Right lung (tissue), 5 donors: ENCODE measurements around the gene TGFBI. TPM values are rescaled to one million over a fixed set of nuclear protein-coding genes. Genes with fewer than 3 reads are reported as not detected.

Experiments
- DNase-seq, 2 donors: peaks; one replicate each; pipeline ENCODE4 v3.0.0-alpha.2; 2013
- polyA plus RNA-seq, 5 donors: library from polyadenylated mRNA; unstranded; fragments of 120-200 nt; gene quantifications; one replicate each; pipeline versions ENCODE4 v1.2.1 to v1.2.3, GENCODE V29; 2013; ENCODE audit warnings: inconsistent platforms in 1 of 5, low replicate concordance in 1 of 5; ENCODE audit not compliant: insufficient read length in 5 of 5, insufficient read depth in 1 of 5

Gene TGFBI
- polyA plus RNA-seq, 5 donors = 126 to 164 (median 135) TPM

DNA sequence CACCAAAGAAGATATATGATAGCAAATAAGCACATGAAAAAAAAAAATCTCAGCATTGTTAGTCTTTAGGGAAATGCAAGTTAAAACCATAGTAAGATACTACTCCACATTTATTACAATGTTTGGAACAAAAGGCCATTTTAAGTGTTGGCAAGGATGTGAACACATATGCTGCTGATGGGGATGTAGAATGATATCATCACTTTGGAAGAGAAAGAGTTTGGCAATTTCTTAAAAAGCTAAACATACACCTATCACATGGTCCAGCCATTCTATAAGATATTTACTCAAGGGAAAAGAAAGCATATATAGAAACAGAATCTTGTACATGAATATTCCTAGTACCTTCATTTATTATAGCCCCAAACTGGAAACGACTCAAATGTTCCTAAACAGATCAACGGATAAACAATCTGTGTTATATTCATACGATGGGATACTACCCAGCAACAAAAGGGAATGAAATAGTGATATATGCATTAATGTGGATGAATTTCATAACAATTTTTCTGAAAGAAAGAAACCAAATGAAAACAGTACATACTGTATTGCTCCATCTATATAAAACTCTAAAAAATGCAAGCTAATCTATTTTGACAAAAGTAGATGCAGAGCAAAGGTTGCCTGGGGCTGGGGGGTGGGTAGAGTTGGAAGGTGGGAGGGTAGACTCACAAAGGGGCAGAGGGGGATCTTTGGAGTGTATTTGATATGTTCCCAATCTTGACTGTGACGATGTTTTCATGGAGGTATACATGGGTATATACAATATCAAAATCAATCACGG, 58.2 kb downstream of the TGFBI start:
- DNase-seq = no peak

DNA sequence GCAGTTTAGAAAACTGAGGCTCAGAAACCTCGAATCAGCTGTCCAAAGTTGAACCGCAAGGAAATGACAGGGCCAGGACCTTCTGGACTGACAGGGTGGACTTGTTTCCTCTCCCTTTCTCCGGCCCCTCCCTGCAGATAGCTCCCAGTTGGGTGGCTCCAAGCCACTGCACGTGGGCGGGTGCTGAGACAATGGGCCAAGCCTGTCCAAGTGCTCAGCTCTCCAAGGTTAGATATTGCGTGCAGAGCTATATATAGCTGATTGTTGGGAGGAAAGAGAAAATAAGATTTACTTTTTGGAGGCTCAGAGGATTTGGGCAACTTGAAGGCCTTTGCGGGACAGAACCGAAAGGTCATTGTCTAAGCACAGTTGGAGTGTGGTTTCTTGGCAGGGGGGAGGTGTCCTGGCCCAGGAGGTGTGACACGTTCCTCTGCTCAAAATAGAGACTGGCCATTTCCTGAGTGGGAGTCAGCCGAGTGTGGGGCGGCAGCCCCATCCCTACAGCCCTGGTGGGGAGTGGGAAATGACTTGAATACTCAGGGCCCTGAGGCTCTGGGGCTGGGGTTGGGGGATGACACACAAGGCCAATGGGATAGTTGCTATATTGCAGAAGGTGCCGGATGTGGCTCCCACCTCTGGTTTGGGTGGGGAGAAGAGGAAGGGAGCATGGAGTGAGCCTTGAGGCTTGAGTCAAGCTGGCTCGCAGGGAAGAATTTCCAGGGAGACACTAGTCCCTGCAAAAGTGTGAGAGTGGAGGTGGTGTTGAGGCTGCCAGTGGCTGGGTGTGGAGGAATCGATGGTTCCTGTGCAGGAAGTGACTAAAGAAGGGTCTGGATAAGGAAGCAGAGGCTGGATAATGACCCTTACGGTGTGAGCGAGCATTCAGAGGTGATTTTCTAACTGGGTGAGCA, 59.4 kb downstream of the TGFBI start:
- no peak for DNase-seq

DNA sequence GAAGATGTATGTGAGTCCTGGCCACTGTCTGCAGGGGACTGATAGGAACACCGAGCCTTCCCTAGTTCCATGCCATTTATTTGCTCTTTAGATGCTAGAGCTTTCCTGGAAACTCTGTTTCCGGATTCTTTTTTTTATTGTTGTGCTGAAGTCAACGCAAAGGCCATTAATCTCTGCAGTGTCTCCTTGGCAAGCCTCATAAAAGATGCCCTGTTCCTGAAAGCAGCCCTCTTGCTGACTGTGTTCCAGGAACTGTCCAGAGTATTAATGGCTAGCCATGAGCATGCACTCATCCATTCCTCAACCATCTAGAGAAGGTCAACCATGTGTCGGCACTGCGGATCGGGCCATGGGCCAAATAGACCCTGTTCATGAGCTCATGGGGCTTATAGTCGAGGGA, 61.0 kb downstream of the TGFBI start:
- no peak for DNase-seq

GRCh38 chr5:136090319-136090718, 61.5 kb downstream of the TGFBI start:
- no peak for DNase-seq

- no peak for DNase-seq
Observed at GRCh38 chr5:136094189-136094912, 65.6 kb downstream of the TGFBI start.

GRCh38 chr5:136094913-136095641, 66.3 kb downstream of the TGFBI start:
- DNase-seq = no peak

DNA sequence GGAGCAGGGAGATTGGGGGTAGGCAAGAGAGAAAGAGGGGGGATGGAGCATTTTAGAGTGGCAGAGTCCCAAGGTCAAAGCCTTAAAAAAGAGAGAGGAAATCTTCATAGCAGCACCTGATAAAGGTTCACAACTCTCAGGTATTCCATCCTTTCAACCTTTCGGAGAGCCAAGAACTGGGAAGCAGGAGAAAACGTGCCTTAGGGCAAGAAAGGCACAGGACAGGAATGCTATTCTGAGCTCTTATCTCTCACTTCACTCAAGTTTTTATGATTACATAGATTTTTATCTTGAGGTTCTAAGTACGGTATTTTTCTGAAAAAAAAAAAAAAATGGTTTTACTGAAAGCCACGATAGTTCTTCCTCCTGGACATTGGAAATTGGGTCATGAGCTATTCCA, 69.4 kb downstream of the TGFBI start:
- DNase-seq = no peak

DNA sequence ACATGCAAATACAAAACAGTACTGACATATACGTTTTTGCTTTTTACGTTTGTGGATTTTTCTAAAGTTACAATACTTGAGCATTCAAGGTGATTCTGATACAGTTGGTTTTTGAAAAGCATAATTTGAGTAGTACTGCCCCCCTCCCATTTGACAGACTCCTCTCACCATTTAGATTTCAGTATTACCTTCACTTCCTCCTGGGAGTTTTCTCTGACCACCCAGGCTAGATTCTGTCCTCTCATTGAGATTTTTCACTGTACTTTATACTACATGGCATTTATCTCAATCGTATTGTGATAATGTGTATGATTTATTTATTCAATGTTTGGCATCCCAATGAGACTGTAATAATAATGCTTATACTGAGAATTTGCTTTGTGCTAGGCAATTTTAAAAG, 71.1 kb downstream of the TGFBI start:
- DNase-seq = no peak

DNA sequence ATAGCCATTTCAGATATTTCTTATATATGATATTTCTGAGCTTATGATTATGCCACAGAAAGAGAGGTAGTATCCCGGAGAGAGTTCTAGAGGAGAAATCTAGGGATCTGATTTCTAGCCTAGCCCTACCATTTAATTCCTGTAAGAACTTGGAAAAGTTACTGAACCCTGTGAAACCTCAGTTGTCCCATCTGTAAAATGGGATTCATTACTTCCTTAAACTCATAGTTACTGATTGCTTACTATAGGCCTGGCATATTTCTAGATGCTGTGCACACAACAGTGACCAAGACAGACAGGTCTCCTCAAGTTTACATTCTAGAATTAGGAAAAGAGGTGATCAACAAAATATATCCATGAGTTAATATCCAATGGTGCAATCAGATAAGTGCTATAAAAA, 73.1 kb downstream of the TGFBI start:
- no peak for DNase-seq

- DNase-seq = no peak
Observed at GRCh38 chr5:136103118-136103517, 74.3 kb downstream of the TGFBI start.

- DNase-seq = no peak
Observed at GRCh38 chr5:136104306-136104965, 75.6 kb downstream of the TGFBI start.

DNA sequence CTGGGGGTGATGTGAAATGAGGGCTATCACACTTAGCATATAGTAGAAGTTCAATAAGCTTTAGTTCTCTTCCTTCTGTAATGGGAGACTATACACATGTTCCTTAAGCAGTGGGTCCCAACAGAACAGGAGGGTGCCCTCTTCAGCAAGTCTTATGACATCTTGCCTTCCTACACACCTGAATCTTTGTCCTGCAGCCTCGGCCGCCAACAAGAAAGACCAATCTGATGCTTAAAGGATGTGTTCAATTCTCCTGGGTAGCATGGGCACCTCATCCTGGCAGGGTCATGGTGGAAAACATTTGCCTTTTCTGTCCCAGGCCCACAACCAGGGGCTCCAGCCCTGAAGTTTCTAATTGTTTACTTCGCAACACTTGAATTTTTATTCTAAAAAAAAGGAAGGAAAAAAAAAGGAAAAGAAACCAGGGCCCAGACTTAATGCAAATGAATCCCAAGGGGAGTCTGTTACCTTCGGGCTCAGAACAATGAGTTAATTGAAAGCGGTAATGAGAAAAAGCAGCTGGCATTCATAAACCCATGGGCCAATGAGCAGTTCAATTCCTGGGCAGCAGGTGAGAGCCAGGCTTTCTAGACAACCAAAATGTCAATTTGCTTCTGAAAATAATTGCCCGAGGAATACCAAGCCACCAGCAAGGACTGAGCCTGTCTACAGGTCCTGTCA, 77.7 kb downstream of the TGFBI start:
- no peak for DNase-seq

DNA sequence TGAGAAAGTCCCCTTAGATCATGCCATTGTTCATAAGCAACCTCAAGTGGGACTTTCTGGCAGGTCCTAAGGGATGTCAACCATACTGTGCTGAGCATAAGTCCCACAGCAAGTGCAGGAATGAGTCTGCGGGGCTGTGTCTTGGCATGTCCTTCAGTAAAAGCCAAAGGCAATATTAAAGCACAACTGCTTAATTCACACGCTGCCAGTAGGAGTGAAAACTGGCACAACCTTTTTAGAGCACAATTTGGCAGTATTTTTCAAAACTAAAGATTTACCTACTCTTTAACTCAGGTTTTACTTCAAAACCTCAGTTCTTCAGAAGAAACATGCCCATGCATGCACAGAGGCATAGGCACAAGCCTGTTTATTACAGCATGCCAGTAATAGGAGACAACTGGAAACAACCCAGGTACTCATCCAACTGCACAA, 79.4 kb downstream of the TGFBI start:
- no peak for DNase-seq

GRCh38 chr5:136108766-136109165, 80.0 kb downstream of the TGFBI start:
- no peak for DNase-seq

DNA sequence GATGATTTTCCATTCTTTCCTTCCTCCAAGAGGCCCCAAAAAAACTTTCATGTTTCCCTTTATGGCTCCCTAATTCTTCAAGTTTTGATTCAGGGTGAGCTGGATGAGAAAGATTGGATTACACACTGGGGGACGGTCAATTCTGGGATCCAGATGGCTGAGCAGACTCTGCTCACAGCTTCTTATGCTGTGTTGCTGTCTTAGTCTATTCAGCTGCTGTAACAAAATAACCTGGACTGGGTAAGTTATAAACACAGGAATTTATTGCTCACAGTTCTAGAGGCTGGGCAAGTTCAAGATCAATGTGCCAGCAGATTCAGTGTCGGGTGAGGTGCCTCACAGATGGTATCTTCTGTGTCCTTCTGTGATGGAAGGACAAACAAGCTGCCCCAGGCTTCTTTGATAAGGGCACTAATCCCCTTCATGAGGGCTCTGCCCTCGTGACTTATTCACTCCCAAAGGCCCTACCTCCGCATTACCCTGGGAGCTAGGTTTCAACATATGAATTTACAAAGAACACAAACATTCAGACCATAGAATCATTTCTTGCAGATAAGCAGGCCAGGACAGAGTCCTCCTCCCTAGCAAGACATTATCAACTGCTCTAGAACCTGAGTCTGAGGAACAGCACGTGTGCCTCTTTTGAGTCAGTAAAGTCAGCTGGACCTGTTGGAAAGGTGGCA, 80.8 kb downstream of the TGFBI start:
- no peak for DNase-seq
